Stimulated activated CD4-positive, alpha-beta T cell treated with anti-CD3 and anti-CD28 coated beads, Interleukin-4, amount 100 ng/mL, for 1 hour (primary cell): ENCODE data around the gene ZBTB20.
A peak's percentile ranks its signal among the peaks of the same experiment; 100 is the strongest.

Experiments used
- DNase-seq: peaks from one replicate; pipeline ENCODE4 v3.0.0-alpha.2; 2020

The ZBTB20 gene

GRCh38 chr3:115085197-115085865 is 61.8 kb downstream of the ZBTB20 start:
- no peak for DNase-seq

DNA sequence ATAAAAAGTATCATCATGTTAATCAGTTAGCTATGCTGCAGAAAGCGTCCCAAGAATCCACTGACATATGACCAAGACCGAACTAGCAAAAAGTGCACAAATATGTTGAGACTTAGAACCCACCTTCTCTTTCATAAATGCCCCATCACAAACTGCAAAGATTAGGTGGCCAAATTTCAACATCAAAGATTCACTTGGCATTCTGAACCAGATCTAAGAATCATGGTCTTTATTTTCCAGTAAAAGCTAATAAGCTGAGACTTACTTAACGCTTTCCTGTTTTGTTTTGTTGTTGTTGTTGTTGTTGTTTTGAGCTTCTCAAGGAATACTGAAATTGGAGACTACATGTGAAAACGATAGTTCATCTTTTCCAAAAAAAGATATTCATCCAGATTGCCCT is 62.4 kb downstream of the ZBTB20 start:
- no peak for DNase-seq

GRCh38 chr3:115082260-115082659 is 64.8 kb downstream of the ZBTB20 start:
- DNase-seq: no peak

- DNase-seq: no peak
Observed at GRCh38 chr3:115081444-115081843, 65.6 kb downstream of the ZBTB20 start.

GRCh38 chr3:115077501-115078250 is 69.4 kb downstream of the ZBTB20 start:
- no peak for DNase-seq

GRCh38 chr3:115074502-115074901 is 72.6 kb downstream of the ZBTB20 start:
- DNase-seq: no peak

DNA sequence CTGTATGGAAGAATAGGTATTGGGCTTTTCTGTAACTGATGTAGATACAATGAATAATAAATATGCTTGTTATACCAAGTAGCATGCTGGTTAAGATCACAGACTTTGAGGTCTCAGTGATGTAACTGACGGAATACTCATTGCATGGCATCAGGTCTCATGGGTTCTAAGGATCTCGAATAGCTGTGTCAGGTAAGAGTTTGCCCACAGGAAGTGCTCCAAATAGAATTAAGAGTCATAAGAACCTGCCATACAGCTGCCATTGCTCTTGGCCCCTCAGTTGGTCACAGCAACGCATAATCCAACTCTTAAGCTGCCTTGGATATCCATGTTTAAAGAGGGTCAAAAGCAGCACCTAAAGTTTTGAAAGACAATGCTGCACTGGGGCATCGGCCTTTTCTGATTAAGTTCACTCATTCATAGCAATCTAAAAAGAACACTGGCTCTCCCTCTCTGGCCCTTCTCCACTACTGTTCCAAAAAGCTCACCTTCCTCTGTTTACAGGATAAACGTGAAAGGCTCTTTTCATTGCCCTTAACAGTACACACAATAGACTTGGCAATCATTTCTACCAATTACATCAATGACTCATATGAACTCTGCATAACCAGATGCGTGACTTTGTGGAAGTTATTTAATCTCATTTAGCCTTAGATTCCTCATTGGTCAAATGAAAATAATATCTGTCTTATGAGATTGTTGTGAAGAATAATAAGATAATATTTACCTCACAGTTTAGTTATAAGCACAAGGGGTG is 74.6 kb downstream of the ZBTB20 start:
- DNase-seq: no peak

GRCh38 chr3:115071601-115072000 is 75.5 kb downstream of the ZBTB20 start:
- DNase-seq: no peak

- DNase-seq: no peak
Observed at GRCh38 chr3:115071166-115071565, 75.9 kb downstream of the ZBTB20 start.

DNA sequence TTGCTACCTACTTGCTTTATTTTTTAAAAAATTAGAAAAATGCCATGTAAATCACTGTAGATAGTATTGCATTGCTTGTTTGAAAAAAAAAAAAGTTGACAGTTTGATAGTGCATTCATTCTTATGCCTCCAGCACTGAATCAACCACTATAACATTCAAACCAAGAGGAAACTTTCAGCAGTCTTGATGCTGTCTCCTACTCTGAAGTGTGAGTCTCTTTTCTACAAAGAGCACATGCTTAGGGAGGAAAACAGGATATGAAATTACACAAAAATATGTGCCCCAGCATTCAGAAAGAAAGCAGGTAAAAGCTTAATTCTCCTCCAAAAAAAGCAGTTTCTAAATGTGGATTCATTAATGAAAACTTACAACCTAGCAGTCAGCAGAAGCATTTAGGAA is 78.3 kb downstream of the ZBTB20 start:
- DNase-seq: no peak

GRCh38 chr3:115062412-115062956 is 84.6 kb downstream of the ZBTB20 start:
- no peak for DNase-seq

- no peak for DNase-seq
Observed at GRCh38 chr3:115062009-115062408, 85.1 kb downstream of the ZBTB20 start.

DNA sequence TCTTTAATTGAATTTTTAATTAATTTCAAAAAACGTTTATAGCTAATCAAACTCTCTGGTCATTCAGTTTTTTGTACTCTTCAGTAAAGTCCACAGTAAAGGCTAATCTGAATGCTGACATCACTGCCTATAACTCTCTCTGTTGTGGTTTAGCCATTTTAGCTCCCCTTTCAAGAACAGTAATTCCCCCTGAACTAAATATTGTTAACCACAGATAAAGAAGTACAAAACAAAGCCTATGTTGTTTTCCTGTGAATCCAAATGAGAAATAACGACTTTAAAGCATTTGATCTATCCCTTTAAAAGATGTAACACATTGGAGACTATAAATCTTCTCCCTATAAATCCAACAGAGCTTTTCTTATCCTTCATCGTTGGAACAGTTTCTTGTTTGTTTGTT is 94.2 kb downstream of the ZBTB20 start:
- DNase-seq: no peak

- DNase-seq: no peak
Observed at GRCh38 chr3:115042351-115042750, 104.7 kb downstream of the ZBTB20 start.

DNA sequence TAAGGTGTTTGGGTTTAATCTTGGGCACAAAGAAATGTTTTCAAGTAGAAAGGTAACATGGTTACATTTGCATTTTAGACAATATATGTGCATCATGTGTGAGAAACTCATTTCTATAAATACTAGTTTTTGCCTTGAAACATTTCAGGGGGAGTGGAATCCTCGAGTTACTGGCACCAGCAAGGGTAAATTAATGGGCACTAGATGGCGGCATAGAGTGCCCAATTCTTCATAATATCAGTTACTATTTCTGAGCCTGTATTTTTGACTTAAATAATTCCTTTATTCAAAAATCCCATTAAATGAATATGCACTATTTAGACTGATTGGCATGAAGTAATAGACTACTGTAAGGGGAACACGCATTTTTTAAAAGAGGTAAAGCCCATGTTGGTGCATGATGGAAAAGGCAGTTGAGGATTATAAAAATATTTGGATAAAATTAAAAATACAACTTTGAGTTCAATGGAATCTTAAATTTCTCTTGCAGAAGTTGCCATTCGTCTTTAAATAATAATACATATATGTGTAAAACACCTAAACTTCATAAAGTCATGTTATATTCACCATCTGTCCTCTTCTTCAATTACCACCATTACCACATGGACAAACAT is 106.3 kb downstream of the ZBTB20 start:
- peak; percentile 29 for DNase-seq

DNA sequence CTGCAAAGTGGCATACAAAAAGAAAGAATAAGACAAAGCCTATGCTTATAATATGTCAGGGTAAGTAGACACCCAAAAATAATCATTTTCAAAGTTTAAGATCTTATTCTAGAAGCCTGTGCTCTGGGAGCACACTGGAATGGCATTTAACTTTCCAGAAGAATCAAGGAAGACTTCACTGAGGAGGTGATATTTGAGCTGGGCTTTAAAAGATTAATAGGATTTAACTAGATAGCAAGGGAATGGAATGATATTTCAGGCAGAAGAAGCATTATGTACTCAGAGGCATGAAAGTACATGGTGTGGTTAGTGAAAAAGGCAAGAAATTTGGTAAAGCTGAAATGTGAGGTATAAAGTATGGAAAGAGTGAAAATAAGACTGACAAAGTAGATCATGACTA is 106.8 kb downstream of the ZBTB20 start:
- no peak for DNase-seq

GRCh38 chr3:115038817-115039216 is 108.3 kb downstream of the ZBTB20 start:
- no peak for DNase-seq

GRCh38 chr3:115022835-115023398 is 124.2 kb downstream of the ZBTB20 start:
- DNase-seq: no peak

- DNase-seq: no peak
Observed at GRCh38 chr3:115022199-115022598, 124.9 kb downstream of the ZBTB20 start.

- DNase-seq: no peak
Observed at GRCh38 chr3:115021061-115021460, 126.0 kb downstream of the ZBTB20 start.

- no peak for DNase-seq
Observed at GRCh38 chr3:115019900-115020299, 127.2 kb downstream of the ZBTB20 start.

GRCh38 chr3:115018694-115019093 is 128.4 kb downstream of the ZBTB20 start:
- no peak for DNase-seq

DNA sequence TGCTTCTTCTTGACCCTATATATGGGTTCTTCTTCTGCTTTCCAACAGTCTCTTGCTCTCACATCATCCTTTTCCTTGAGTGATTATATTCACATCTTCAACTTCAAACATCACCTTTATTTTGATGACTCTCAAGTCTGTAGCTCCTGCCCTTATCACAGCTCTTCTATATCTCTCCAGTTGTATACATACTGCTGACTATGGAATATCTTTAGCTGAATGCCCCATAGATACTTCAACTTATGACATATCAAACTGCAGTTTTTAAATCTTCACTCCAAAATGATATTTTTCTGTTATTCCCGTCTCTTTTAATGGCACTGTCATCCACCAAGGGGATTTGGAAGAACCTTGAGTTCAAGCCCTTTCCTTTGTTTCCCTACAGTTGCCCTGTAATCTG is 139.1 kb downstream of the ZBTB20 start:
- no peak for DNase-seq
